Measurements from ENCODE around the gene CALHM3.
"Not testable (repeated sequence)": the region's sequence is repeated elsewhere in the genome, so short reads cannot be mapped to it uniquely, and the experiment has no call there.

Gene CALHM3

GRCh38 chr10:103501186-103501585 is 22.1 kb upstream of the CALHM3 start:
- DNase-seq: no peak

- no peak for DNase-seq
Observed at GRCh38 chr10:103500481-103500880, 21.4 kb upstream of the CALHM3 start.

DNA sequence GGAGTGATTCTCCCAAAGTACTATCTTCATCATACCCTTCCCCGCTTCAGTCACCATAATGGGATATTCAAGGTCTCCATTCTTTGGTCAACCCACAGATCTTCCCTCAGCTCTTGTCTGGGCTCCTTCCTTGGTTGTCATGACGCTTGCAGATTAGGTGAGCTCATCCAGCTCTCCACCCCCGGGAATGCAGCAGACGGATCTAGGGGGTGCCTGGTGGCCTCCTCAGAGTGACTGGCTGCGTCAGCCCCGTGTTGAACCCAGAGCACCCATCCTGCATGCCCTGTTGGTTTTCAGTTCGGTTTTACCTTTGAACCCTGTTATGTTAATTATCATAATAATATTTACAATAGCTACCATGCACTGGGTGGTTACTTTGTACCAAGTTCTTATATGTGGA is 20.8 kb upstream of the CALHM3 start:
- no peak for DNase-seq

GRCh38 chr10:103498936-103499638 is 20.0 kb upstream of the CALHM3 start:
- DNase-seq: peak; percentile 86

- DNase-seq: no peak
Observed at GRCh38 chr10:103497161-103497915, 18.3 kb upstream of the CALHM3 start.

DNA sequence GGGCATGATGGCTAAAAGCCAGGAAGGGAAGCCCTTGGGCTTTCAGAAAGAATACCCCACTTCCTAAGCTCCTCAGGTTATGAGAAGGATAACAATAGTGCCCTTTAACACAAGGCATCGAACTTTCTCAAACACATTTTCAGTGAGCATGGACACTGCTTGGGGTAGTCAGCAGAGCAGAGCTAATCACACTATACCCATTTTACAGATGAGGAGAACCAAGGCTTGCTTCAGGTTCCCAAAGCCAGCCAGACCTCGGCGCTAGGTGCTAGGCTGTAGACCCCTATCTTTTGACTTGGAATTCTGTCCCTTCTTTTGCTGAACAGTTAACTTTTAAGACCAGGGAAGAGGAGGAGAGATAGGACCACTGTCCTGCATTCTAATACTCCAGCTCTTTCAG is 16.3 kb upstream of the CALHM3 start:
- no peak for DNase-seq

GRCh38 chr10:103493916-103494877 is 15.2 kb upstream of the CALHM3 start:
- DNase-seq: peak; percentile 83

- DNase-seq: peak; percentile 85
Observed at GRCh38 chr10:103493362-103493915, 14.4 kb upstream of the CALHM3 start, which contains the start of gene NEURL1. Gene NEURL1, plus strand, starts transcription at chr10:103493705. Its CDS starts 683 bp downstream, at chr10:103494388.

GRCh38 chr10:103492655-103493261 is 13.7 kb upstream of the CALHM3 start:
- peak; percentile 63 for DNase-seq

DNA sequence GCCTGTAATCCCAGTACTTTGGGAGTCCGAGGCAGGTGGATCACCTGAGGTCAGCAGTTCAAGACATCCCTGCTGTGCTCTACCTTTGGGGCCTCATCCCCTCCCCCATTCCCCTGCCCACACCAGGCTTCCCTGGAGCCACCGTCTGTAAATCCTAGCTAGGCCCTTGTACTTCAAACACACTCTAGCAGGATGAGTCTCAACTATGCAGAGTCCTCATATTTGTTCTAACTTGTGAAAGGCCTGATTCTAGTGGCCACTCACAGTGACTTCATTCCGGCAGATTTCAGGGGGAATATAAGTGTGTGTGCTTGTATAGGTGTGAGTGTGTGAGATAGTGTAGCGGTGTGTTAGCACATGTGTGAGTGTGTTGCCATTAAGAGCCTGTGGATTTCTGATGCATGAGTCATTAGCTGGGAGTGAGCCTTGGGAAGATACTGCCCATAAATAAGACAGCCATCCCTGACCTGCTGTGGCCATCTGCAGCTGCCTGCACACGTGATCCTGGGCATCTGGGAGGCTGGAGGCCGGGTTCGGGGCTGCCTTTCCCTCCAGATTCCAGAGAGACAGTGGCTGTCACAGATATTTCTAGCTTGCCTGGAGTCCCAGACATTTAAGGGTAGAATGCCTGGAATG is 12.8 kb upstream of the CALHM3 start:
- peak; percentile 93 for DNase-seq

GRCh38 chr10:103490986-103491314 is 11.9 kb upstream of the CALHM3 start:
- peak; percentile 63 for DNase-seq

DNA sequence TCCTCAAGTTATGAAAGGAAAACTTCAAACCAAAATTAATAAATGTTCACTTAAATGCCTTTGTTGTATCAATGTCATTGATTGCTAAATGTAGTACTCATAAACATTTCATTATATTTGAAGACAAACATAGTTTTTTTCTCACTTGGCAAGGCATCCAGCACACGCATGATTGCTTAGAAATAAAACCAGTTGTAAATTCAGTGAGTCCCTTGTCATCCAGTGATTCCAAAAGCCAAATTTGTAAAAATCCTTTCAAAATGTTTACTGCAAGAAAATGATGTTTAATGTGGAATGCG is 8.3 kb upstream of the CALHM3 start:
- no peak for DNase-seq

- not testable (repeated sequence) for DNase-seq
Observed at GRCh38 chr10:103486635-103487409, 7.8 kb upstream of the CALHM3 start.

GRCh38 chr10:103481974-103482531 is 3.0 kb upstream of the CALHM3 start:
- DNase-seq: peak; percentile 84

- no peak for DNase-seq
Observed at GRCh38 chr10:103480521-103480920, 1.5 kb upstream of the CALHM3 start.

DNA sequence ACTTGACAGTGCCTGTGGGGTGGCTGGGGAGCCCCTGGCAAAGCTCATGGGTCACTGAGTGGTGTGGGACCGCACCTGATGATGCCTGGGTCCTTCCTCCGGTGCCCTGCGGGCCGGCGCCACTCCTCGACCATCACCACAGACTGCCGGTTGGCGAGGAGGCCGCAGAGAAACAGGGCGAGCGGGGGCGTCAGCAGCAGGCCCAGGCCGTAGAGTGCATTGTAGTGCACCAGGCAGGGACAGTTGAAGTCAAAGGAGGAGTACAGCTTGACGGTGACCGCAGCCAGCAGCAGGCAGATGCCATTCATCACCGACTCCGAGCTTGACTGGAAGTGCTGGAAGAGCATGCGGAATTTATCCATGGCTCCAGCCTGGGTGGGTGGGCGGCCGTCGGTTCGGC is 369 bp downstream of the CALHM3 start:
- DNase-seq: no peak

DNA sequence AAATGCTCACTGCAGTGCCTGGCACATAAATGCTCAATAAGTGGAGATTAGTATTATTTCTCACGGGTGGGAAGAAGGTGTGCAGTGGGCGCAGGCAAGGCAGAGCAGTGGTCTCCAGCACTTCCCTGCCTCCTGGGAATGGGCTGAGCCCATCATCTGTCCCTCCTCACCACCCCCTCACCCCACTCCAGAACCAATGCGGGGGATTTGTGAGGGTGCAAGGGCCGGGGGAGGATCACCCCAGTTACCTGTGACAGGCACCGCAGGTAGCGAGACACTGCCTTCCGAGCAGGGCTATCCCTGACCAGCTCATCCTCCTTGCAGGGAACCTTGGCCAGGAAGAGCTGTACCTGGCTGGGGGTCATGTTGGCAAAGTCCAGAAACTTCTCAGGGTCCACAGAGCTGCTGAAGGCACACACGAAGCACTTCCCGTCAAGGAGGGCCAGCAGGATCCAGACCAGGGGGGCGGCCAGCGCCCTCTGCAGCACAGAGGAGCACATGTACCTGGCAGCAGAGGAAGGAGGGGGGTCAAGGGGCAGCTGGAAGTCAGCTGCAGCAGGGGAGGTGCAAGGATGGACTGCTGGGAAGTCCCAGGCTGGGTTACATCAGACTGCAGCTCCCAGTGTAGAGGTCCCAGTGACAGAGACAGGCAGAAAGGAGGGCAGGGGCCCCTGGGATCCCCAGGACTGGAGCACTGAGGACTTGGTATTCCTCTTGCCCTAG is 2.8 kb downstream of the CALHM3 start:
- DNase-seq: peak; percentile 59

GRCh38 chr10:103475437-103475836 is 3.6 kb downstream of the CALHM3 start:
- no peak for DNase-seq

GRCh38 chr10:103474077-103474476 is 5.0 kb downstream of the CALHM3 start:
- no peak for DNase-seq

GRCh38 chr10:103473261-103473671 is 5.8 kb downstream of the CALHM3 start:
- peak; percentile 92 for DNase-seq
